GM19324 (cell line): Measurements from ENCODE around the gene PNLDC1.
"Not testable (repeated sequence)": the region's sequence is repeated elsewhere in the genome, so short reads cannot be mapped to it uniquely, and the experiment has no call there.

Experiments
- ATAC-seq: cut with Tn5 transposase; IDR thresholded peaks from one replicate; pipeline ENCODE4 v1.9.1; 2021; ENCODE audit warnings: mild to moderate bottlenecking, moderate library complexity; ENCODE audit not compliant: unreplicated experiment, low FRiP score

PNLDC1 gene

DNA sequence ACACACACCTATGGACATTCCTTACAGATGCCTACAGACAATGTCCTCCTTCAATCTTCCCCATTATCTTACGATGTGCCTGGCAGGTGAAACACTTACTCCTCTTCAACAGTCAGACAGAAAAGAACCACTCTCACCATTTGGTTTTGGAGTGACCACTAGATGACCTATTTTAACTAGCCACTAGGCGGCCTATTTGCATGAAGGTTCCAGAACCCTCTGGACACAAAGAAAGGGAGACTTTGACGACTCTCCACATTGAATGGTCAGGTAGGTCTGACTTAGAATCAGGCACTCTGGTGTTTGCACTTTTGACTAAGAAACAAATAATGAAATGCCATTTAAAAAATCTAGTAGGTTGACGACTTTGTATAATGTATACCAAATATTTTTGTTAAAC lies 42.0 kb downstream of the PNLDC1 start:
- no peak for ATAC-seq

DNA sequence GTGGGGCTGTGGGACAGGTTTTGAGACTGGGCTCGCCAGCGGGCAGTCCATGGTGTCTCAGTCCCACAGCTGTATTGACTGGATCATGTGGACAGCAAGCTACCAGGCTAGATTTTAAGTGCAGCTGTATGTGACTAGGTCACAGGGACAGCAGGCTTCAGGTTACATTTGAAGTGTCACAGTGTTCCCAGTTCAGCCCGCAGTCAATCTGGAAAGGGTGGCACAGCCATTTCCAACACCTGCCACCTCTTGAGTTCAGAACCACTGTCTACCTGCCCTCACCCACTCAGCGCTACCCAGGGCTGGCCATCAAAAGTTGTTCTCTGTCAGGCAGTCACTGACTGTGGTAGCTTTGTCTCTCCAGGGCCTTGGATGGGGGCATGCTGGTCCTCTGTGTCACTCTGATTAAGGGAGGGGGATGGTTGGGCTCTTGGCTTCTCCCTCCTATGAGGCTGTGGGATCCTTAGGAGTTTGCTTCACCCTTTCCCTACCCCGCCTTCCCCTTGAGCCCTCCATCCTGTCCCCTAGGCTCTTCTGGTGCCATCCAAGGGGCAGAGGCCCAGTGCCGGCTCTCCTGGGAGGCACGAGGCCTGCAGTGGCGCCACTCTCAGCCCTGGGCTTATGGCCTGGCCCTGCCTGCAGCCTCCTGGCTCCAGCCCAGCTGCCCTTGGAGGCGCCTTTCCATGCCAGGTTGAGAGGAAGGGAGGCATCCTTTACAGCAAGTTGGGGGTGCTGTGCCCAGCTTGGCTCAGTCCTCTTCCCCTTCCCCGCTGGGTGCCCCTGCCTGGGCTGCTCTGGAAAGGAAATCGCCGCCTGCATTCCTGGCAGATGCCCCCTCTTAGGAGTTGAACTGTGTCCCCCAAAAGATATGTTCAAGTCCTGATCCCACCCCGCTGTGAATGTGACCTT lies 44.9 kb downstream of the PNLDC1 start:
- ATAC-seq = no peak

DNA sequence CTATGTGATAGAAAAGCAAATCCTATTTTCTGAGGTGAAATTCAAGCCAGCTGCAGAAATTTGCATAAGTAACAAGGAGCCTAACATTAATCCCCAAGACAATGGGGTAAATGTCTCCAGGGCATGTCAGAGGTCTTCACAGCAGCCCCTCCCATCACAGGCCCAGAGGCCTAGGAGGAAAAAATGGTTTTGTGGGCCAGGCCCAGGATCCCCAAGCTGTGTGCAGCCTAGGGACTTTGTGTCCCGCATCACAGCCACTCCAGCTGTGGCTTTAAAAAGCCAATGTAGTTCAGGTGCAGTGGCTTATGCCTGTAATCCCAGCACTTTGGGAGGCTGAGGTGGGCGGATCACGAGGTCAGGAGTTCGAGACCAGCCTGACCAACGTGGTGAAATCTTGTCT lies 48.5 kb downstream of the PNLDC1 start:
- ATAC-seq = not testable (repeated sequence)

DNA sequence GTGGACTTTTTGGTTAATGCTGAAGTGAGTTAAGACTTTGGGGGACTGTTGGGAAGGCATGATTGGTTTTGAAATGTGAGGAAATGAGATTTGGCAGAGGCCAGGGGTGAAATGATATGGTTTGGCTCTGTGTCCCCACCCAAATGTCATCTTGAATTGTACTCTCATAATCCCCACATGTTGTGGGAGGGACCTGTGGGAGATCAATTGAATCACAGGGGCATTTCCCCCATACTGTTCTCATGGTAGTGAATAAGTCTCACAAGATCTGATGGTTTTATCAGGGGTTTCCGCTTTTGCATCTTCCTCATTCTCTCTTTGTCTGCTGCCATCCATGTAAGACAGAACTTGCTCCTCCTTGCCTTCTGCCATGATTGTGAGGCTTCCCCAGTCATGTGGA lies 49.8 kb downstream of the PNLDC1 start:
- not testable (repeated sequence) for ATAC-seq

DNA sequence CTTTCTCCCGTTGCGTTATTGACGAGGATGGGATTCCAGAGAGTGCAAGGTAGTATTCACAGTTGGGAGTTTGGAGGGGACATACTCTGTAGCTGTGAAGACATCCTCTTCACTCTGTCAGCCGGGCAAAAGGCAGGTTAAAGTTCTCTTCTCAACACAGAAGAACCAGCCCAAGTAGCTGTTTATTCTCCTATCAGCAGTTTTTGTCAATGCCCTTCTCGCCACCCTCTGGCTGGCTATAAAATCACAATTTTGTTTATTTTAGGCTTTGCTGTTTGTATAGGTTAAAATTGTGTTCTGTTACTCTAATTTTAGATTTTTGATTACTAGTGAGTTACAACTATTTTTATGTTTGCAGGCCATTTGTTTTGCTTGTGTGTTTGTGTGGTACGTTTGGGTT lies 52.8 kb downstream of the PNLDC1 start:
- no peak for ATAC-seq

DNA sequence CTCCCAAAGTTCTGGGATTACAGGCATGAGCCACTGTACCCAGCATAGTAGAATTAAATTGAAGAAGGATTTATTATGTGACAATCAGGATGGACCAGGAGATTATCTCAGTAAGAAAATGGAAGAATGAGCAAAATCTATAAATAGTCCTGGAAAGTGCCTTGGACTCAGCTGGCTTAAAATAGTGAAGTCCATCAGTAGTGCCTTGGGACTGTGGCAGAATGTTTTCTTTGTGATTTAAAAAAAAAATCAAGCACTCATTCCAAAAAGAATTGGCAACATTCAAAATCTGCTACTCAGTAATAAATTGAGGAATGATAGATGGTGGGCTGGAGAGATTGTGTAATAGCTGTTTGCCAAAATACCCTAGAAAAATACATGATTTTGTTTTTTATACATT lies 53.7 kb downstream of the PNLDC1 start:
- ATAC-seq = no peak

DNA sequence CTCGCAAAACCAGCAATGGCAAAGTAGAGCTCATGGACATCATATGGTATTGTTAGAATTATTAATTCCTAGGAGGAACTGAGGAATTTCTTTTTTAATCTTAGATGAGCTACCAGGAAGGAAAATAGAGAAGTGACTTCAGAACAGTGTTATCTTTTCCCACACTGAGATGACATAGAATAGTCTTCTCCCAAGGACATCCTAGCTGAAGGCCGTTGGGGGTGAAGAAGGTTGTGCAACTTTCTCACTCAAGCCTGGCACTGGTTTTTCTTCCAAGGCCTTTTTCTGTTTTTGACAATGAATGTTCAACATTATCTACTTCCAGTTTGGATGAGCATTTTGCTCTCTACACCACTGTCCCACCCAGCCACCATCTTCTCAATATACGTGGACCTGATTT lies 54.9 kb downstream of the PNLDC1 start:
- no peak for ATAC-seq

DNA sequence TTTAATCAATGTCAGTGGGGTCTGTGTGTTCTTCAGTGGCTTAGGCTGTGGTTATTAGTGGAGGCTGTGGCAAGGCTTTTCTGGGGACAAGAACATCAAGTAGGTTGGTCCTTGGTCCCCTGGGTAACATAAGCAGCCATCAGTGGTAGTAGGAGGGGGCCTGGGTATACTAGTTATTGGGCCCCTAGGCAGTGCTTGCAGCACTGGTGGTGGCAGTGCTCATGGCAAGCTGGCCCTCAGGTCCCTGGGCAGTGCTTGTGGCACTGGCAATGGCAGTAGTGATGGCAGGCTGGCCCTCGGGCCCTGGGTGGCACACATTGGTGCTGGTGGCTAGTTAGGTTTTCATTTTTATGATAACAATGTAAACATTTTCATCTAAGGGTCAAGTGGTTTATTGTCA lies 58.2 kb downstream of the PNLDC1 start:
- ATAC-seq = no peak

DNA sequence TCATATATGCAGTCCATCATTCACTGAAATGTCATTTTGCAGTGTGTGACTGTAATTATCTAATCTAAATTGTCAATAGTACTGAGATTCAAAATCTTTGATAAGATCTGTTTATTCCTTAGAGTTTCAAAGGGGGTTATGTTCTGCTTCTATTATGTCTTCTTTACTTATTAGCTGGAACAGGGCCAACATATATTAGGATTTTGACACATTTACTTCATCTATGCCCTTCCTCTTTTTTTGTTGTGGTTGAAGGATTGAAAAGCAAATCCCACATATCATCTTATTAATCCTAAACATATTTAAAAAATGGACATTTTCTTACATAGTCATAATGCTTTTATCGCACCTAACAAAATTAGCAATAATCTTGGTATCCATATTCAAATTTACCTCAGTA lies 60.4 kb downstream of the PNLDC1 start:
- ATAC-seq = no peak

DNA sequence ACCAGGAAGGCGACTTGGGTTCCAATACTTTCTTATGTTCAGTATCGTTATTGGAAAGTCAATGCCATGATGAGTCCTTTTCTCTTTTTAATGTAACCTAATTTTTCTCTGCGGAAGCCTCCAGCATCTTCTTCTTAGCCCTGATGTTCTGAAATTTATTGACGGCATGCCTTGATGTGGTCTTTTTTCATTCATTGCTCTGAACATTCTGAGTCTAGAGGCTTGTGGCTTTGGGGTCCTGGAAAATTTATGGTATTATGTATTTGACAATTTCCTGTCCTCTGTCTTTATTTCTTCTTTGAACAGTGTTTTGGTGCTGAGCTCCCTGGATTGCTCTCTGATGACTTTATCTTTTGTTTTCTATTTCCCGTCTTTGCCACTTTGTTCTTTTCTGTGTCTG lies 62.0 kb downstream of the PNLDC1 start:
- ATAC-seq = no peak

DNA sequence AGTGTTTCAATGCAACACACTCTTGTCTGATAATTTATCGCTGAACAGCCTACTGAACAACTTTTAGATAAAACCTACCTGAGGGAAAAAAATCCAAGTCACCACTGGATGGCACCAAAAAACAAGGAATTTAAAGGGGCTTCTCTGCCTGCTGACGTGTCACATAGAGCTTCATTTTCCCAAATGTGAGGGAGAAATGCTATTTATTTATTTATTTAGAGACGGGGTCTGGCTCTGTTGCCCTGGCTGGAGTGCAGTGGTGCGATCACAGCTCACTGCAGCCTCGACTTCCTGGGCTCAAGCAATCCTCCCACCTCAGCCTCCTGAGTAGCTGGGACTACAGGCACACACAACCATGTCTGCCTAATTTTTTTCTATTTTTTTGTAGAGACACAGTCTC lies 63.3 kb downstream of the PNLDC1 start:
- ATAC-seq = not testable (repeated sequence)

DNA sequence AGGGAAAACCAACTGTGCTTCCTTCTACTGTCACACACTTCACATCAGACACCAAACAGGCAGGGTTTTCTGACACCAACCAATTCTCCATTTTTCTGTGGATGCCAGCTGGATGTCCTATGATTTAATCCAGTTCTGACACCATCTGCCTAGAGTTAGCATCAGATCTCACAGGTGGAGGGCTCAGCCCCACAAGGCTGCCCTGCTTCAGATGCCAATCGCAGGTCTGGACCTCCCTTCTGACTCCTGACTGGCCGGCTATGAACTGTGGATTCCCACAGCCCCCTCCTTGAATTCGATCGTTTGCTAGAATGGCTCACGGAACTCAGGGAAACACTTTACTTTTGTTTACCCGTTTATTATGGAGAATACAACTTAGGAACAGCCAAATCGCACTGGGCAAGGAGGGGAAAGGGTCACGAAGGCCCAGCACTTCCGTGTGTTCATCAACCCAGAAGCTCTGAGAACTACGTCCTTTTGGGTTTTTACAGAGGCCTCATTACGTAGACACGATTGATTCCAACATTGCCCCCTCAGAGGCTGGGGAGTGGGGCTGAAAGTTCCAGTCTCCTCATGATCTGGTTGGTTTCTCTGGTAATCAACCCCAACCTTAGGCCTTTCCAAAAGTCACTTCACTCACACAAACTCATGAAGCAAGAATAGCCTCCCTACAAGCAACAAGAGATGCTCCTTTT lies 65.3 kb downstream of the PNLDC1 start:
- no peak for ATAC-seq

DNA sequence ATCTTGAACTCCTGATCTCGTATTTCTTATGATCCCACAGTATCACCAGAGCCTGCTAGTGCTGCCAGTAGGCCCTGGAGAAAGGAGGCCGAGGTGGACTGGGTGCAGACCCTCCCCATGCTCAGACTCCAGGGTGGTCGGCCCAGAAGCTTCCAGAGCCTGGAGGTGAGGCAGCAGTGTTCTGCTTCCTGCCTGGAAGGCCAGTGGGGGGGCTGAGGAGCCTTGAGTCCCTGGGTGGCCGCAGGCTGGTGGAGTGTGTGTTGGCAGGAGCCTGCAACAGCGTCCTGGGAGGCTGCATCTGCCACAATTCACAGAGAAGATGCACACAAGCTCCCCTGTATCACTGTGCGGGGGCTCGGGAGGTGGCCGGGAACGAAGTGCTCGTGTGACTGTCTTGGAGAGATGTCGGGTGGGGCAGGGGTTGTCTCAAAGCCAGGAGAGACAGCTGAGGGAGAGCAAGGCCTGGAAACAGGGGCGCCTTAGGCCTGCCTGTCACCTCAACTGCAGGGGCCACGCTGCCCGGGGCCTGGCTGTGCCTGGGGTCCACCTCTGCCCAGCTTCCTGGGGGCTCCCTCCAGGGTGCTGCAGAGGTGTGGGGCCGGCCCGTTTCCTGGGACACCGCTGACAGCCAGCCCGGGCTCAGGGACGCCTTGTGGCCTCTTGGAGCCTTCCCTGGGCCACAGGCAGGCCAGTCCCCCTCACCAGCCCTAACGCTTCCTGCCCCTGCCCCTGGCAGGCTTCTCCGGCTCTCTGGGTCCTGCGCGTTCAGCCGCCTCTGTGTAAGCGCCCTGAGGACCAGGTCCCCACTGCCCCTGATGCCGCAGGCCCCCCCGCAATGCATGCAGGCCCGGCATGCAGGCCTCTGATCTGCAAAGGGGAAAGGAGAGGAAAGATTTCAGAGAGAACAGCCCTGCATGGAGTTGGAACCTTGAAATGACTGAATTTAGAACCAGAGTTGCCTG lies 66.5 kb downstream of the PNLDC1 start:
- no peak for ATAC-seq
